ENCODE results near the gene ARMC3. TPM values are rescaled to one million over a fixed set of nuclear protein-coding genes. Genes with fewer than 3 reads are reported as not detected.

The ARMC3 gene
- total RNA-seq, 1 experiment from 2014 or later, result 0.09 TPM

- Histone ChIP-seq H4K20me1 (ENCODE audit: control insufficient read depth, insufficient read depth, insufficient read length) (no peaks in the 10 kb centered on the region), H3K9ac (ENCODE audit: extremely low read depth, insufficient read length, low read length) (no peak overlapping the region), H3K4me1 (ENCODE audit: insufficient read depth, low read length) (peaks cover 4% of the 10 kb centered on the region; the same call in 1 of the 2 replicates), H2BK120ac (ENCODE audit: low read depth, low read length, poor library complexity, severe bottlenecking) (no peak overlapping the region), H3K27me3 (ENCODE audit: insufficient read depth, low read length) (no peaks in the 10 kb centered on the region), H3K23ac (ENCODE audit: insufficient read length, low read depth, low read length) (no peak overlapping the region), H4K5ac (ENCODE audit: insufficient read length, low read depth, low read length) (no peak overlapping the region), H3K79me2 (ENCODE audit: insufficient read depth, low read length) (no peaks in the 10 kb centered on the region), H3T11ph (ENCODE audit: low read length) (no peak overlapping the region), H2AK5ac (ENCODE audit: insufficient read length, low read length) (no peak overlapping the region), H3K56ac (ENCODE audit: insufficient read length, low read depth, low read length) (no peak overlapping the region), H2BK15ac (ENCODE audit: low read depth, low read length) (no peak overlapping the region), H3K4ac (ENCODE audit: low read depth, low read length) (no peak overlapping the region), H3K23me2 (ENCODE audit: insufficient read length, low read depth, low read length, poor library complexity, severe bottlenecking) (no peaks in the 10 kb centered on the region), H3K4me2 (ENCODE audit: insufficient read depth, insufficient read length, low read length) (no peak overlapping the region), H4K8ac (replicated peaks; ENCODE audit: insufficient read length, low read depth, low read length) (no peak overlapping the region), H2AFZ (ENCODE audit: low read length) (no peak overlapping the region), H4K91ac (ENCODE audit: insufficient read length, low read depth, low read length) (no peak overlapping the region), H3K14ac (ENCODE audit: insufficient read depth, low read length) (no peak overlapping the region), H2BK20ac (ENCODE audit: low read depth, low read length, poor library complexity, severe bottlenecking) (no peak overlapping the region), H3K9me3 (ENCODE audit: control insufficient read depth, low read depth, low read length) (no peaks in the 10 kb centered on the region), H3K18ac (ENCODE audit: insufficient read length, low read depth, low read length) (no peak overlapping the region), H3K27ac (ENCODE audit: insufficient read length, low read depth, low read length) (no peak overlapping the region), H2BK5ac (ENCODE audit: insufficient read length, low read length) (no peak overlapping the region), H3K79me1 (ENCODE audit: insufficient read depth, low read depth, low read length, poor library complexity, severe bottlenecking) (no peaks in the 10 kb centered on the region), H2BK12ac (ENCODE audit: insufficient read length, low read depth, low read length) (no peak overlapping the region)
- TF ChIP-seq CTCF (conservative IDR thresholded peaks at IDR 0.05), result no peak
- Mint-ChIP-seq H3K27ac (no peak overlapping the region), H3K4me3 (no peak overlapping the region), H3K27me3 (ENCODE audit: low read depth) (peaks cover 1% of the 10 kb centered on the region; the same call in 1 of the 2 replicates), H3K9me3 (peaks cover 4 to 10% of the 10 kb centered on the region in 2 experiments; a peak in 4 of 5 replicates), H3K4me1 (peaks cover 7 to 9% of the 10 kb centered on the region in 2 experiments), H3K36me3 (ENCODE audit: insufficient read depth in 1 of 3, low read depth in 3 of 3) (0 out of 7 replicates have a peak, but pooled peaks cover 0 to 4% (median 2%) of the 10 kb centered on the region in 3 experiments)
- no CpG with 5 or more reads among the region's 7 CpGs for WGBS (ENCODE audit: extremely low coverage, insufficient read length, low lambda C conversion rate)
- no peak for DNase-seq
Observed at GRCh38 chr10:23080262-23080661, 152.4 kb downstream of the ARMC3 start.

All from H9 (cell line).